Airway epithelial cell (primary cell): ENCODE results near the gene OR52N5. TPM values are rescaled to one million over a fixed set of nuclear protein-coding genes. Genes with fewer than 3 reads are reported as not detected.

ENCODE experiments used
- total RNA-seq: library from RNA; depleted of rRNA; stranded (reverse); fragments of >200 nt; gene quantifications from 2 replicates; pipeline ENCODE4 v1.2.3, GENCODE V29; 2015

Gene OR52N5
- total RNA-seq: not detected in 2 replicates

GRCh38 chr11:5783255-5783654 lies at the start of gene OR52N5:
Gene OR52N5, minus strand, starts transcription at chr11:5783355. Its CDS starts 4,721 bp downstream, at chr11:5778634.

GRCh38 chr11:5808500-5809121 lies 25.5 kb upstream of the OR52N5 start, which contains the start of gene OR52N2:
Gene OR52N2, plus strand, starts transcription at chr11:5808924. Its CDS starts 11,412 bp downstream, at chr11:5820336.

GRCh38 chr11:5791165-5791564 lies 8.0 kb upstream of the OR52N5 start, which contains the start of gene OR52N1:
Gene OR52N1, minus strand, starts transcription at chr11:5791265. Its CDS starts 2,449 bp downstream, at chr11:5788816.

GRCh38 chr11:5753943-5754342 lies 29.2 kb downstream of the OR52N5 start, which contains the start of gene OR52N4:
Gene OR52N4, plus strand, starts transcription at chr11:5754243. Its CDS starts 498 bp downstream, at chr11:5754741.

GRCh38 chr11:5736396-5736795 lies 46.8 kb downstream of the OR52N5 start, which contains the start of gene OR56B1:
Gene OR56B1, plus strand, starts transcription at chr11:5736448. Its CDS starts 69 bp downstream, at chr11:5736517.

Other genes with a start within 250 kb of the OR52N5 start
- not detected in 2 replicates for gene OR52H1, start 234.8 kb downstream of the OR52N5 start, total RNA-seq
- not detected in 2 replicates for gene OR52B6, start 202.5 kb downstream of the OR52N5 start, total RNA-seq
- 4.7 and 5.5 TPM in 2 replicates for gene TRIM6, start 186.7 kb downstream of the OR52N5 start, total RNA-seq
- gene TRIM34, start 158.4 kb downstream of the OR52N5 start, total RNA-seq: 9.4 and 9.5 TPM in 2 replicates
- 19.5 and 26.6 TPM in 2 replicates for gene TRIM5, start 98.3 kb downstream of the OR52N5 start, total RNA-seq
- 11.9 and 14.9 TPM in 2 replicates for gene TRIM22, start 93.6 kb downstream of the OR52N5 start, total RNA-seq
- gene OR56B1, start 46.9 kb downstream of the OR52N5 start, total RNA-seq: not detected in 2 replicates
- not detected in 2 replicates for gene OR52N4, start 29.1 kb downstream of the OR52N5 start, total RNA-seq
- gene OR52N1, start 7.9 kb upstream of the OR52N5 start, total RNA-seq: not detected in 2 replicates
- not detected in 2 replicates for gene OR52N2, start 25.6 kb upstream of the OR52N5 start, total RNA-seq
- gene OR52E6, start 58.5 kb upstream of the OR52N5 start, total RNA-seq: not detected in 2 replicates
- not detected in 2 replicates for gene OR52E8, start 74.3 kb upstream of the OR52N5 start, total RNA-seq
- not detected in 2 replicates for gene OR52E4, start 97.3 kb upstream of the OR52N5 start, total RNA-seq
- gene OR52E5, start 109.9 kb upstream of the OR52N5 start, total RNA-seq: not detected in 2 replicates
- gene OR56A3, start 158.9 kb upstream of the OR52N5 start, total RNA-seq: not detected in 2 replicates
- gene OR56A5, start 185.1 kb upstream of the OR52N5 start, total RNA-seq: not detected in 2 replicates
- gene OR52L1, start 203.6 kb upstream of the OR52N5 start, total RNA-seq: not detected in 2 replicates
- not detected in 2 replicates for gene OR56A4, start 223.6 kb upstream of the OR52N5 start, total RNA-seq
- gene OR56A1, start 247.4 kb upstream of the OR52N5 start, total RNA-seq: not detected in 2 replicates